CD14-positive monocyte (primary cell): Measurements from ENCODE around the gene CABP2. TPM values are rescaled to one million over a fixed set of nuclear protein-coding genes. Genes with fewer than 3 reads are reported as not detected.

Experiments used
- DNase-seq, 3 donors: peaks; one replicate each; pipeline ENCODE4 v3.0.0-alpha.2; 2011 to 2022
- H2AFZ ChIP-seq: 2 replicates; pipeline ENCODE4 v1.6.0; 2012; ENCODE audit warnings: mild to moderate bottlenecking, low read depth, low read length, inconsistent platforms; ENCODE audit not compliant: insufficient read depth, poor library complexity, severe bottlenecking
- H3K27ac ChIP-seq, 2 donors: 1 replicate in 1 of 2; 2 replicates in 1 of 2; pipeline ENCODE4 v1.5.1; 2012 to 2013; ENCODE audit warnings: low read length in 2 of 2, control low read depth in 1 of 2, inconsistent platforms in 1 of 2, low read depth in 1 of 2, mild to moderate bottlenecking in 1 of 2
- H3K27me3 ChIP-seq, 2 donors: one replicate each; pipeline versions ENCODE4 v1.6.0 to v1.6.1; 2011 to 2013; ENCODE audit warnings: low read length in 2 of 2; ENCODE audit not compliant: control insufficient read depth in 2 of 2, insufficient read depth in 2 of 2
- H3K36me3 ChIP-seq, 2 donors: replicated peaks in 1 of 2; 1 replicate in 1 of 2; 2 replicates in 1 of 2; pipeline versions ENCODE4 v1.5.1 to v1.6.1; 2012 to 2013; ENCODE audit warnings: low read length in 2 of 2, control low read depth in 1 of 2, inconsistent platforms in 1 of 2, mild to moderate bottlenecking in 1 of 2; ENCODE audit not compliant: insufficient read depth in 2 of 2, control insufficient read depth in 1 of 2
- H3K4me1 ChIP-seq, 2 donors: 1 replicate in 1 of 2; 2 replicates in 1 of 2; pipeline versions ENCODE4 v1.5.1 to v1.6.1; 2012 to 2013; ENCODE audit warnings: low read length in 2 of 2, control low read depth in 1 of 2, inconsistent platforms in 1 of 2, mild to moderate bottlenecking in 1 of 2, moderate library complexity in 1 of 2; ENCODE audit not compliant: insufficient read depth in 2 of 2, control insufficient read depth in 1 of 2
- H3K4me2 ChIP-seq: replicated peaks from 2 replicates; pipeline ENCODE3; 2012; ENCODE audit warnings: low read length, moderate library complexity, mild to moderate bottlenecking; ENCODE audit not compliant: poor library complexity, severe bottlenecking; ENCODE audit errors: extremely low read depth
- H3K4me3 ChIP-seq, 3 experiments: fragments of 200-600 bp in 1 of 3; sonication (generic) in 1 of 3; replicated peaks in 1 of 3; 1 replicate in 2 of 3; 2 replicates in 1 of 3; pipeline ENCODE4 v1.5.1; 2011 to 2013; ENCODE audit warnings: low read length in 3 of 3, mild to moderate bottlenecking in 3 of 3, control low read depth in 2 of 3, low read depth in 2 of 3, inconsistent platforms in 1 of 3, moderate library complexity in 1 of 3
- H3K79me2 ChIP-seq: 2 replicates; pipeline ENCODE4 v1.6.0; 2012; ENCODE audit warnings: mild to moderate bottlenecking, control low read depth, inconsistent platforms, low read length, moderate library complexity; ENCODE audit not compliant: insufficient read depth
- H3K9ac ChIP-seq: 2 replicates; pipeline ENCODE4 v1.6.0; 2017; ENCODE audit warnings: low read length, mild to moderate bottlenecking; ENCODE audit not compliant: insufficient read depth, poor library complexity, severe bottlenecking
- H3K9me3 ChIP-seq, 2 donors: replicated peaks in 1 of 2; 1 replicate in 1 of 2; 2 replicates in 1 of 2; pipeline versions ENCODE4 v1.5.1 to v1.6.1; 2012 to 2013; ENCODE audit warnings: low read length in 2 of 2, control low read depth in 1 of 2; ENCODE audit not compliant: control insufficient read depth in 1 of 2, insufficient read depth in 1 of 2
- H4K20me1 ChIP-seq: 2 replicates; pipeline ENCODE4 v1.6.0; 2012; ENCODE audit warnings: mild to moderate bottlenecking, low read length, control low read depth, moderate library complexity; ENCODE audit not compliant: insufficient read depth
- H3K27ac Mint-ChIP-seq, 7 donors: one replicate each; pipeline ENCODE4 v1.8.0; 2020; ENCODE audit warnings: mild to moderate bottlenecking in 7 of 7, mixed read lengths in 7 of 7, moderate library complexity in 6 of 7, inconsistent platforms in 2 of 7
- H3K27me3 Mint-ChIP-seq, 3 donors: one replicate each; pipeline ENCODE4 v1.8.0; 2021 to 2022; ENCODE audit warnings: low read depth in 3 of 3, mild to moderate bottlenecking in 3 of 3, mixed read lengths in 3 of 3, moderate library complexity in 3 of 3, inconsistent platforms in 1 of 3
- H3K36me3 Mint-ChIP-seq, 2 donors: one replicate each; pipeline ENCODE4 v1.8.0; 2020; ENCODE audit warnings: mixed read lengths in 2 of 2, inconsistent platforms in 1 of 2, mild to moderate bottlenecking in 1 of 2
- H3K4me1 Mint-ChIP-seq: one replicate; pipeline ENCODE4 v1.8.0; 2020; ENCODE audit warnings: mild to moderate bottlenecking, mixed read lengths
- H3K4me3 Mint-ChIP-seq, 2 donors: one replicate each; pipeline ENCODE4 v1.8.0; 2020; ENCODE audit warnings: mild to moderate bottlenecking in 2 of 2, mixed read lengths in 2 of 2, moderate library complexity in 1 of 2
- H3K9me3 Mint-ChIP-seq, 7 donors: one replicate each; pipeline ENCODE4 v1.8.0; 2020 to 2022; ENCODE audit warnings: mixed read lengths in 7 of 7, mild to moderate bottlenecking in 6 of 7, moderate library complexity in 6 of 7, inconsistent platforms in 2 of 7
- WGBS: methylation state at CpG from one replicate; pipeline ENCODE4 v1.1.5; 2013; ENCODE audit warnings: missing lambda C conversion rate; ENCODE audit not compliant: insufficient coverage; 5-methylcytosine and 5-hydroxymethylcytosine counted together
- intact Hi-C, 2 donors: fragments of 100-400 bp; cut with micrococcal nuclease; formaldehyde crosslinking; loops; one replicate each; pipeline versions ENCODE4 v1.15.0 to v1.15.1; 2023
- polyA plus RNA-seq, 3 donors: library from polyadenylated mRNA; depleted of rRNA in 1 of 3; unstranded in 2 of 3; stranded (reverse) in 1 of 3; fragments of 300-500 nt in 2 of 3; fragments of >200 nt in 1 of 3; fragmentation: Illumina TruSeq in 2 of 3; gene quantifications; 1 replicate in 2 of 3; 2 replicates in 1 of 3; pipeline ENCODE4 v1.2.3, GENCODE V29; 2012 to 2021
- TF ChIP-seq, protein P1 (sequence below): fragments of 200-600 bp; IDR thresholded peaks from one replicate; pipeline ENCODE4 v1.8.0; 2022; ENCODE audit warnings: antibody characterized with exemption, mild to moderate bottlenecking

The CABP2 gene
- polyA plus RNA-seq, 3 donors: not detected

DNA sequence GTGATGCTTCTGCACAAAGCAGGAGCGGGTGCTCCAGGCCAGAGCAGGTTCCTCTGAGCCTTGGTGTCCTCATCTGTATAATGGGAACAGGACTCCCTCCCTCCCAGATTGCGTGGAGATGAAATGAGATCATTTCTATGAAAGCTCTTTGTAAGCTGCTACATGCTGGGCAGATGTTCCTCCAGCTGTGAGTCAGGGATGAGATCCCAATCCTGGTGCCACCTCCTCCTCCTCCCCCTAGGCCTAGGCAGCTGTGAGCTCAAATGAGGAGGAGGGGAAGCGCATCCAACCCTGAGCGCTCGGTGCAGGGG is 7.0 kb upstream of the CABP2 start:
- Histone ChIP-seq H3K9ac (no peak overlapping the region), H3K4me3 (no peak overlapping the region)
- H3K4me1 Mint-ChIP-seq: peaks cover 10% of the 10 kb centered on the region

DNA sequence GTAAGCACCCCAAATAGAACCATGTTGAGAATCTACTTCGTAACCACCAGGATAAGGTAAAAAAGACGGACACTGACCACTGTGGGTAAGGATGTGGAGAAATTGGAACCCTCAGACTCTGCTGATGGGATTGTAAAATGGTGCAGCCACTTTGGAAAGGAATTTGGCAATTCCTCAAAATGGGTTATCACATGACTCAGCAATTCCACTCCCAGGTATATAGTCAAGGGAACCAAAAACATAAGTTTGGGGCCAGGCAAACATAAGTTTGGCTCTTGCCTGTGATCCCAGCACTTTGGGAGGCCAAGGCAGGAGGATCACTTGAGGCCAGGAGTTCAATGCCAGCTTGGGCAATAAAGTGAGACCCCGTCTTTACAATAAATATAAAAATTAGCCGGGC is 5.1 kb upstream of the CABP2 start:
- no peak overlapping the region for H3K27ac Mint-ChIP-seq
- WGBS: 100% methylated on average over 1 of the region's 4 CpGs
- Histone ChIP-seq H3K9me3 (peaks cover 1 to 10% of the 10 kb centered on the region in 2 donors), H3K4me2 (no peak overlapping the region), H3K4me1 (peaks cover 9 to 10% of the 10 kb centered on the region in 2 donors), H3K4me3 (no peak overlapping the region), H3K9ac (no peak overlapping the region), H4K20me1 (no peaks in the 10 kb centered on the region), H3K27ac (no peak overlapping the region), H2AFZ (no peak overlapping the region), H3K27me3 (no peaks in the 10 kb centered on the region), H3K36me3 (no peaks in the 10 kb centered on the region), H3K79me2 (no peaks in the 10 kb centered on the region)
- H3K4me3 Mint-ChIP-seq: no peak overlapping the region
- intact Hi-C loops: no loop called here
- TF ChIP-seq, protein P1, sequence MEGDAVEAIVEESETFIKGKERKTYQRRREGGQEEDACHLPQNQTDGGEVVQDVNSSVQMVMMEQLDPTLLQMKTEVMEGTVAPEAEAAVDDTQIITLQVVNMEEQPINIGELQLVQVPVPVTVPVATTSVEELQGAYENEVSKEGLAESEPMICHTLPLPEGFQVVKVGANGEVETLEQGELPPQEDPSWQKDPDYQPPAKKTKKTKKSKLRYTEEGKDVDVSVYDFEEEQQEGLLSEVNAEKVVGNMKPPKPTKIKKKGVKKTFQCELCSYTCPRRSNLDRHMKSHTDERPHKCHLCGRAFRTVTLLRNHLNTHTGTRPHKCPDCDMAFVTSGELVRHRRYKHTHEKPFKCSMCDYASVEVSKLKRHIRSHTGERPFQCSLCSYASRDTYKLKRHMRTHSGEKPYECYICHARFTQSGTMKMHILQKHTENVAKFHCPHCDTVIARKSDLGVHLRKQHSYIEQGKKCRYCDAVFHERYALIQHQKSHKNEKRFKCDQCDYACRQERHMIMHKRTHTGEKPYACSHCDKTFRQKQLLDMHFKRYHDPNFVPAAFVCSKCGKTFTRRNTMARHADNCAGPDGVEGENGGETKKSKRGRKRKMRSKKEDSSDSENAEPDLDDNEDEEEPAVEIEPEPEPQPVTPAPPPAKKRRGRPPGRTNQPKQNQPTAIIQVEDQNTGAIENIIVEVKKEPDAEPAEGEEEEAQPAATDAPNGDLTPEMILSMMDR: no peak
- no peak for DNase-seq
- peaks cover 2 to 6% (median 5%) of the 10 kb centered on the region in 3 donors for H3K27me3 Mint-ChIP-seq
- H3K9me3 Mint-ChIP-seq: peaks cover 9 to 16% (median 14%) of the 10 kb centered on the region in 7 donors
- H3K36me3 Mint-ChIP-seq: no peaks in the 10 kb centered on the region
- peaks cover 10% of the 10 kb centered on the region for H3K4me1 Mint-ChIP-seq

More for the DNA sequence above, 7.0 kb upstream of the CABP2 start:
- no peak overlapping the region for H3K4me2 ChIP-seq
- H3K79me2 ChIP-seq: no peaks in the 10 kb centered on the region
- WGBS: 100% methylated on average over 1 of the region's 5 CpGs
- no peak overlapping the region for H3K27ac Mint-ChIP-seq
- no peaks in the 10 kb centered on the region for H3K36me3 ChIP-seq
- H3K4me1 ChIP-seq: peaks cover 9 to 10% of the 10 kb centered on the region in 2 donors
- TF ChIP-seq, protein P1: no peak
- peaks cover 14 to 24% of the 10 kb centered on the region in 2 donors for H3K9me3 ChIP-seq
- H3K4me3 Mint-ChIP-seq: no peak overlapping the region
- H3K27me3 Mint-ChIP-seq: peaks cover under 1 to 6% (median 2%) of the 10 kb centered on the region in 3 donors
- H3K27me3 ChIP-seq: peaks cover 0 to 2% of the 10 kb centered on the region in 2 donors
- no peak for DNase-seq
- no peak overlapping the region for H2AFZ ChIP-seq
- H3K9me3 Mint-ChIP-seq: peaks cover 20 to 33% (median 30%) of the 10 kb centered on the region in 7 donors
- no peak overlapping the region for H3K27ac ChIP-seq
- no peaks in the 10 kb centered on the region for H4K20me1 ChIP-seq
- no peaks in the 10 kb centered on the region for H3K36me3 Mint-ChIP-seq
- intact Hi-C loops: no loop called here
